NCI-H524 treated with DMSO at 0.1 percent for 48 hours (cell line): ENCODE data around the gene HCN2.

Experiments used
- DNase-seq: peaks from one replicate; lab custom pipeline; 2025; lab: John Stamatoyannopoulos, UW

HCN2 gene

GRCh38 chr19:640606-641189, 51.0 kb downstream of the HCN2 start:
- DNase-seq: no peak

GRCh38 chr19:641702-642101, 52.0 kb downstream of the HCN2 start:
- no peak for DNase-seq

- DNase-seq: no peak
These were observed 53.4 kb downstream of the HCN2 start for GRCh38 chr19:642767-643727.

DNA sequence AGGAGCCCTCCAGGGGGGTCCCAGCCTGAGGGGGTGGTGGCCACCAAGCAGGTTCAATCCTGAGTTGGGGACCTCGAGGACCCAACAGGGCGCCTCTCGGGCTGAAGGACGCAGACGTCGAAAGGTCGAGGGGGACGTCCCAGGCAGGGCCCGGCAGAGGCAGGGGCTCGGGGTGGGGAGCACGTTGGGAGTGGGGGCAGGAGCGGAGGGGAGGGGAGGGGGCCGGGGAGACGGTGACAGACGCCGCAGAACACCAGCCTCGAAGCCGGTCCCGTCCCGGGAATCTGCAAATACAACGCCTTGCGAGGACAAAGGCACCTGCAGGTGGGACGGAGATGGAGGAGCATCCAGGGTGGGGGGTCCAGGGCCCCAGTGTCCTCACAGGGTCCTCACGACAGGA, 54.1 kb downstream of the HCN2 start:
- DNase-seq: no peak

- no peak for DNase-seq
These were observed 54.7 kb downstream of the HCN2 start for GRCh38 chr19:644363-644762.

GRCh38 chr19:644789-645188, 55.1 kb downstream of the HCN2 start:
- DNase-seq: no peak

DNA sequence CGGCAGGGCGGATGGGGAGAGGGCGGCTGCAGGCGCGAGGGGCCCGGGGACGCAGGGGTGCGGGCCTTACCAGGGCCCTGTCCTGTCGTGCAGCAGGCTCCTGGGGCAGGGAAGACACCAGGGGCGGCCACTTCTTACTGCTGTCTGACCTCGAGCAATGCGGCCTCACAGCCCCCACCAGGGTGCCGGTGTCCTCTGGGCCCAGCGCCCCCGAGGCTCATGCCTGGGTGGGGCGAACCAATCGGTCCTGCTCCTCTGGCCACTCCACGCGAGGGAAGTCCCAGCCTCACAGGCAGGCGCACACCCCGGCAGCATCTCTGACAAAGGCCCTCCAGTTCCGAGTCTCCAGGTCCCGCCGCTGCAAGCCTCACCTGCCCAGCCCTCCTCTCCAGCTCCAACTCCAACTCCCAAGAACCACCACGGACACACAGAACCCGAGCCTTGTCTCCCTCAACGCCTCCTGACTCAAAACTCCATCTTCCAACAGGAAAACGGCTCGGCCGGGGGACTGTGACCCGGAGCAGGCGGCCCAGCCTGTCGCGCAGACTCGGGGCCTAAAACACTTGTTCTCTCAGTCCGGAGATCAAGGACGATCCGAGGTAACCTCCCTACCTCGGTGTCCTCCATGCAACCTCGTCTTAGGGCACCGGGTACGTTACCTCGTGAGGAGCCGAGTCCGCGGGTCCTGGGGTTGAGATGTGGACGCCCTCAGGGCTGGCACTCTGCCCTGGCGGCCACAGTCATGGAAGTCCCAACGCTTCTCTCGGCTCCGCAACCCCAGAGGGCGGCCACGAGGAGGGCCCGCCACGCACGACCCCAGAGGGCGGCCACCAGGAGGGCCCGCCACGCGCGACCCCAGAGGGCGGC, 56.5 kb downstream of the HCN2 start:
- DNase-seq: no peak

DNA sequence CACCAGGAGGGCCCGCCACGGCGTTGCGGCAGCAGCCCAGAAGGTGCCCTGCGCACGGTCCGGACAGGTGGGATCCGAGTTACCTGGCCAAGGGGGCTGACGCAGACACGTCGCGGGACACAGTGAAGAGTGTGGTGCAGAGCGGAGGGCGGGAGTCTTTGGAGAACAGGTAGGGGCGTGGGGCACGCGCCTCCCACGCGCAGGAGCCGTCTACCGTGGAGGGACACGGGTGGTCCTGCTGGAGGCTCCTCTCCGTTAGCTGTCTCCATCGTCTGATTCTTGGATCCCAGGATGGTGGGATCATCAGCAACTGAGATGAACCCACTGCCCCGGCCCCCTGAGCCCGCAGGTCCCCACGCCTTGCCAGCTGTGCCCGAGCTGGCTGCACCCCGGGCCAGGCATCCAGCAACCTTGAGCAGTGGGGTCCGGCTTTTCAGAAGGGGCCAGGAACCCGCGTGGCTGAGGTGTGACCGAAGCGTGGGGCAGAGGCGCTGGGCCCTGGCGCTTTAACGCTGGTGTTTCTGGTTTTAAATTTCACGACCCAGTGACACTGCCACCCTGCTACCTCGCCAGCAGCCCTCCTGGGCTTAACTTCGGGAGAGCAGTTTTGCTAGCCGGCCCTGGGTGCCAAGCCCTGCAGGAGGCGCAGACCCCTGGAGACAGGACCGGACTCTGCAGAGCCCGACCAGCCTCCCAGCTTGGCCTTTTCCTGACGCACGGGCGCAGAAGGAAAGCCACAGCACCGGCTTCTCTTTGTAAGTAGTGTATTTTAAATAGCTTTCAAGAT, 57.3 kb downstream of the HCN2 start:
- no peak for DNase-seq

- no peak for DNase-seq
These were observed 58.0 kb downstream of the HCN2 start for GRCh38 chr19:647566-648284.

DNA sequence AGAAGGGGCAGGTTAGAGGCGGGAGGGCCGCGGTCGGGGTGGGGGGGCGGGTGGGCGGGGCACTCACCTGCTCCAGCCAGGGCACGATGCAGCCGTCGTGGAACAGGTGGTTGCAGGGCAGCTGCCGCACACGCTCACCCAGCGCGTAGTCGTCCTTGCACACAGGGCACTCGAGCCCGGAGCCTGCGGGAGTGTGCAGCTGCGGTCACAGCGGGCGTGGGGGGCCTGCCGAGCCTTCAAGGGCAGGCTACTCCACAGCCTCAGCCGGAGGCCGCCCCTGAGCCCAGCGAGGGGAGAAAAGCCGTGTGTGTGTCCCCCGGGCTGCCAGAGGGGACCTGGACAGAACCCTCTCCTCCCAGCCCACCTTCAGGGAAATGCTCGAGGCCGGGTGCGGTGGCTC, 58.6 kb downstream of the HCN2 start:
- DNase-seq: no peak

- DNase-seq: no peak
These were observed 59.5 kb downstream of the HCN2 start for GRCh38 chr19:648904-649801.

- DNase-seq: no peak
These were observed 60.4 kb downstream of the HCN2 start for GRCh38 chr19:650121-650520.

- DNase-seq: no peak
These were observed 61.6 kb downstream of the HCN2 start for GRCh38 chr19:651114-651818.

GRCh38 chr19:651991-652390, 62.3 kb downstream of the HCN2 start:
- no peak for DNase-seq

DNA sequence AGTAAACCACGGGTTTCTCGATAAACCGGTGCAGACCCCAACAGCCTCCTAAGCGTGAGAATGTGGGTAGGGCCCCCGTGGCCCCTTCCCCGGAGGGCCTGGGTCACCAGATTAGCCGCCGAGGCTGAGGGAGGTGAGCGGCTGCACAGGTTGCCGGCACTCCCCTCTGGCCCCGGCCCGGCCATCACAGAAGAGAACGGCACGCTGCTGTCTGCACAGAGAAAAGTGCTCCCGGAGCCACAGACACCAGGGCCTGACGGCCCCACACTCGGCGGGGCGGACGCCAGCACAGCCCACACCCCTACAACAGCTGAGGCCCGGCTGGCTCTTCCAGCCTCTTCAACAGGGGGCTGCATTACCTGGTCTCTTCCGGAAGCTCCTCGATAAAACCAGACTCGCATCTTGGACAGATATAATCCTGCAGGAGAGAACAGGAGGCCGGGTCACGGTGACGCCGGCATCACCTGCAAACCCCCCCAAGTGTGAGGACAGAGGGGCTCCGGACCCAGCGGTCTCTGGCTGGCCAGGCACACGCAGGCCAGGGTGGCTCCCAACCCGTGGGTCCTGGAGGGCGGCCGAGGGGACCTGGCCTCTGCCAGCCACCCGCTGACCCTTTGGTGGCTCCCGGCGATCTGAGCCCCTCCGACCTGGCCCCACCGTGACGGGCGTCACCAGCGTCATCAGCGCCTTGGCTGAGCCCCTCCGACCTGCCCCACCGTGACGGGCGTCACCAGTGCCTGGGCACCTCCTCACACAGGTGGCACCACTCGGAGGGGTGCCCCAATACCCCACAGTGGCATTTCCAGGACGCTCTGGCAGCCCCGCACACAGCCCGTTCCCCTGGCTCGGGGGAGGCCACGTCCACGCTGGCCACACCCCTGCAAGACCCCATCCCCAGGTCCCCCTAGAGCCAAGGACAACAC, 63.0 kb downstream of the HCN2 start:
- DNase-seq: no peak

DNA sequence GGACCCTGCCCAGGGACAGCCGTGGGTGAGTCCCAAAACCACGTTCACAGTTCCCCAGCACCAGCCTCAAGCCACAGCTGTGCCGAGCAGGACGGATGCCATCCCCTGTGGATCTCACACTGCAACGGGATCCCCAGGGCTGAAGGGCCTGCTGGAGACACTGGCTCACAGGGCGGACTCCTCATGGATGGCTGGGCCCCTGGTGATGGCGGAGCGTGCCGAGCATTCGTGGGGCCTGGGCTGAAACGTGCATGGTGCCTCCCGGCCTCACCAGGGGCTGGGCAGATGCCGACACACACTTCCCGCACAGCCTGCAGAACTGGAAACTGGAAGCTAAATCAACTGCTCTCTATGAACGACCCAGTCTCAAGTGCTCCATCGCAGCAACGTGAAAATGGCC, 63.7 kb downstream of the HCN2 start:
- no peak for DNase-seq

- DNase-seq: no peak
These were observed 66.0 kb downstream of the HCN2 start for GRCh38 chr19:655691-656090.
